Keratinocyte (primary cell): ENCODE data around the gene DENND1A. TPM values are rescaled to one million over a fixed set of nuclear protein-coding genes. Genes with fewer than 3 reads are reported as not detected.

Experiments
- DNase-seq: peaks from one replicate; pipeline ENCODE4 v3.0.0-alpha.2; 2011; ENCODE audit warnings: low read depth, missing footprints, low spot score
- FAIRE-seq: peaks from 2 replicates; lab custom pipeline; 2011; peaks lifted over from hg19 to GRCh38; lab: Jason Lieb, UNC
- H2AFZ ChIP-seq: 2 replicates; pipeline ENCODE4 v1.6.0; 2012; ENCODE audit warnings: low read length, control low read depth, inconsistent platforms; ENCODE audit not compliant: control insufficient read depth
- H3K27ac ChIP-seq: 2 replicates; pipeline ENCODE4 v1.5.1; 2011; ENCODE audit warnings: low read length; ENCODE audit not compliant: control insufficient read depth, insufficient read depth
- H3K27me3 ChIP-seq: 3 replicates; pipeline ENCODE4 v1.6.0; 2011; ENCODE audit warnings: low read length; ENCODE audit not compliant: control insufficient read depth, insufficient read depth; ENCODE audit errors: extremely low read depth
- H3K36me3 ChIP-seq, 2 experiments: 2 replicates in 1 of 2; 3 replicates in 1 of 2; pipeline ENCODE4 v1.5.1; 2011; ENCODE audit warnings: low read length in 2 of 2, mild to moderate bottlenecking in 1 of 2; ENCODE audit not compliant: control insufficient read depth in 2 of 2, insufficient read depth in 2 of 2; ENCODE audit errors: extremely low read depth in 1 of 2
- H3K4me1 ChIP-seq: 3 replicates; pipeline ENCODE4 v1.5.1; 2011; ENCODE audit warnings: low read length; ENCODE audit not compliant: control insufficient read depth, insufficient read depth; ENCODE audit errors: extremely low read depth
- H3K4me2 ChIP-seq: 3 replicates; pipeline ENCODE4 v1.6.0; 2011; ENCODE audit warnings: low read depth, low read length; ENCODE audit not compliant: control insufficient read depth, insufficient read depth; ENCODE audit errors: extremely low read depth
- H3K4me3 ChIP-seq, 3 experiments: fragments of 200-600 bp in 1 of 3; sonication (generic) in 1 of 3; 2 replicates in 2 of 3; 3 replicates in 1 of 3; pipeline ENCODE4 v1.5.1; 2011 to 2016; ENCODE audit warnings: low read length in 3 of 3, mild to moderate bottlenecking in 3 of 3, control low read depth in 2 of 3, inconsistent platforms in 1 of 3, low read depth in 1 of 3, mixed read lengths in 1 of 3, mixed run types in 1 of 3, moderate library complexity in 1 of 3; ENCODE audit not compliant: control insufficient read depth in 2 of 3, insufficient read depth in 2 of 3; ENCODE audit errors: extremely low read depth in 1 of 3
- H3K79me2 ChIP-seq: 2 replicates; pipeline ENCODE4 v1.6.0; 2012; ENCODE audit warnings: low read length; ENCODE audit not compliant: control insufficient read depth, insufficient read depth
- H3K9ac ChIP-seq: 3 replicates; pipeline ENCODE4 v1.6.0; 2011; ENCODE audit warnings: low read length; ENCODE audit not compliant: control insufficient read depth, insufficient read depth; ENCODE audit errors: extremely low read depth
- H3K9me1 ChIP-seq: 3 replicates; pipeline ENCODE4 v1.6.0; 2011; ENCODE audit warnings: low read length; ENCODE audit not compliant: control insufficient read depth, insufficient read depth; ENCODE audit errors: extremely low read depth
- H3K9me3 ChIP-seq: 2 replicates; pipeline ENCODE4 v1.5.1; 2012; ENCODE audit warnings: low read depth, low read length; ENCODE audit not compliant: control insufficient read depth
- H4K20me1 ChIP-seq: 3 replicates; pipeline ENCODE4 v1.6.0; 2011; ENCODE audit warnings: low read length; ENCODE audit not compliant: control insufficient read depth, insufficient read depth; ENCODE audit errors: extremely low read depth
- CTCF ChIP-seq, 3 experiments: IDR thresholded peaks in 1 of 3; conservative IDR thresholded peaks in 1 of 3; optimal IDR thresholded peaks in 1 of 3; 2 replicates in 2 of 3; 3 replicates in 1 of 3; pipeline versions ENCODE3 to v1.5.1; 2011; ENCODE audit warnings: low read length in 3 of 3, mild to moderate bottlenecking in 3 of 3, moderate library complexity in 2 of 3, control low read depth in 1 of 3, inconsistent platforms in 1 of 3; ENCODE audit not compliant: insufficient read depth in 2 of 3; ENCODE audit errors: extremely low read depth in 1 of 3
- EZH2 ChIP-seq: IDR thresholded peaks from one replicate; pipeline ENCODE4 v1.6.1; 2012; ENCODE audit warnings: inconsistent platforms, mild to moderate bottlenecking, low read length, moderate library complexity
- dilution Hi-C: fragments of 300-500 bp; cut with MboI; formaldehyde crosslinking; loops from one replicate; pipeline ENCODE4 v1.7.0; 2020; ENCODE audit warnings: low sequenced_read_pairs; ENCODE audit not compliant: extremely low pct_ligation_motif_present
- polyA plus RNA-seq, 5 experiments: library from polyadenylated mRNA; depleted of rRNA in 3 of 5; stranded (reverse) in 3 of 5; stranded (forward) in 1 of 5; unstranded in 1 of 5; fragments of >200 nt; gene quantifications; 1 replicate in 1 of 5; 2 replicates in 3 of 5; 3 replicates in 1 of 5; pipeline versions ENCODE4 v1.2.1 to v1.2.3, GENCODE V29; 2011 to 2012; ENCODE audit warnings: missing spikeins in 2 of 5, low read depth in 1 of 5, low replicate concordance in 1 of 5

DENND1A gene
- polyA plus RNA-seq, 1 donor (not counting 4 experiments of a cell fraction or from before 2014, with no cell fraction given): 13.0 TPM

GRCh38 chr9:123365881-123366528, 563.9 kb downstream of the DENND1A start:
- Histone ChIP-seq H3K27ac (no peak overlapping the region), H3K36me3 (no peaks in the 10 kb centered on the region), H3K4me2 (no peak overlapping the region), H2AFZ (no peak overlapping the region), H3K27me3 (peaks cover 19% of the 10 kb centered on the region), H3K9ac (no peak overlapping the region), H3K4me1 (no peaks in the 10 kb centered on the region), H3K9me1 (no peaks in the 10 kb centered on the region), H4K20me1 (no peaks in the 10 kb centered on the region), H3K9me3 (no peaks in the 10 kb centered on the region), H3K79me2 (no peaks in the 10 kb centered on the region), H3K4me3 (no peak overlapping the region)
- TF ChIP-seq CTCF (optimal IDR thresholded peaks at IDR 0.05 in 1 of 3, IDR thresholded peaks at IDR 0.05 in 1 of 3, conservative IDR thresholded peaks at IDR 0.05 in 1 of 3; ENCODE audit: extremely low read depth in 1 of 3, insufficient read depth in 2 of 3, low read length in 3 of 3) (no peak), EZH2 (no peak)
- no peak for FAIRE-seq
- DNase-seq: no peak
- dilution Hi-C loops: no loop called here

- Histone ChIP-seq H3K9me3 (no peaks in the 10 kb centered on the region), H2AFZ (no peak overlapping the region), H3K9ac (no peak overlapping the region), H3K27me3 (peaks cover 15% of the 10 kb centered on the region), H3K27ac (no peak overlapping the region), H3K4me1 (no peaks in the 10 kb centered on the region), H4K20me1 (no peaks in the 10 kb centered on the region), H3K9me1 (no peaks in the 10 kb centered on the region), H3K4me2 (no peak overlapping the region), H3K36me3 (no peaks in the 10 kb centered on the region), H3K79me2 (no peaks in the 10 kb centered on the region), H3K4me3 (no peak overlapping the region)
- DNase-seq (no peak), FAIRE-seq (no peak)
- dilution Hi-C loops: no loop called here
- TF ChIP-seq CTCF (optimal IDR thresholded peaks at IDR 0.05 in 1 of 3, IDR thresholded peaks at IDR 0.05 in 1 of 3, conservative IDR thresholded peaks at IDR 0.05 in 1 of 3; ENCODE audit: extremely low read depth in 1 of 3, insufficient read depth in 2 of 3, low read length in 3 of 3) (peak in 2 of 3 experiments; percentile 39 to 50), EZH2 (no peak)
These were observed 564.5 kb downstream of the DENND1A start for GRCh38 chr9:123365287-123365880.
